ENCODE results near the gene PNISR.

Gene PNISR

DNA sequence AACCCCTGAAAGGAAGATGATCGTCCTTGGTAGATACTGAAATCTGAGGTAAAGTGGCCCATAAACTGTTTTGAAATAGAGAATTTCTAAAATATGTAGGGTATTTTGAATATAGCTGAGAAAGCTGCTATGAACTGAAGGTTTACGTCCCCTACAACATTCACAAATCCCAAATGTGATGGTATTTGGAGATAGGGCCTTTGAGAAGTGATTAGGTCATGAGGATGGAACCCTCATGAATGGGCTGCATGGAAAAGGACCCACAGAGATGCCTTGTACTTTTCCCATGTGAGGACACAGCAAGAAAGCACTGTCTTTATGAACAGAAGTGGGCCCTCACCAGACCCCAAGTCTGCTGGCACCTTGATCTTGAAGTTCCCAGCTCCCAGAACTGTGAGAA is 6.8 kb upstream of the PNISR start:
- no peak overlapping the region for H3K9ac ChIP-seq
- no peak overlapping the region for H3K4me3 ChIP-seq (IDR thresholded peaks at IDR 0.05; ENCODE audit: insufficient read depth, low read depth, low read length)
- no peaks in the 10 kb centered on the region for H3K27me3 ChIP-seq (ENCODE audit: insufficient read depth, low read depth)
- H3K27ac ChIP-seq: no peak overlapping the region
- no peak overlapping the region for H3K4me2 ChIP-seq
- H2AFZ ChIP-seq (ENCODE audit: low read depth): no peak overlapping the region
- H3K4me1 ChIP-seq (ENCODE audit: low read depth, poor library complexity, severe bottlenecking): peaks cover 10% of the 10 kb centered on the region
- TF ChIP-seq, protein P1, sequence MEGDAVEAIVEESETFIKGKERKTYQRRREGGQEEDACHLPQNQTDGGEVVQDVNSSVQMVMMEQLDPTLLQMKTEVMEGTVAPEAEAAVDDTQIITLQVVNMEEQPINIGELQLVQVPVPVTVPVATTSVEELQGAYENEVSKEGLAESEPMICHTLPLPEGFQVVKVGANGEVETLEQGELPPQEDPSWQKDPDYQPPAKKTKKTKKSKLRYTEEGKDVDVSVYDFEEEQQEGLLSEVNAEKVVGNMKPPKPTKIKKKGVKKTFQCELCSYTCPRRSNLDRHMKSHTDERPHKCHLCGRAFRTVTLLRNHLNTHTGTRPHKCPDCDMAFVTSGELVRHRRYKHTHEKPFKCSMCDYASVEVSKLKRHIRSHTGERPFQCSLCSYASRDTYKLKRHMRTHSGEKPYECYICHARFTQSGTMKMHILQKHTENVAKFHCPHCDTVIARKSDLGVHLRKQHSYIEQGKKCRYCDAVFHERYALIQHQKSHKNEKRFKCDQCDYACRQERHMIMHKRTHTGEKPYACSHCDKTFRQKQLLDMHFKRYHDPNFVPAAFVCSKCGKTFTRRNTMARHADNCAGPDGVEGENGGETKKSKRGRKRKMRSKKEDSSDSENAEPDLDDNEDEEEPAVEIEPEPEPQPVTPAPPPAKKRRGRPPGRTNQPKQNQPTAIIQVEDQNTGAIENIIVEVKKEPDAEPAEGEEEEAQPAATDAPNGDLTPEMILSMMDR (conservative IDR thresholded peaks at IDR 0.05; ENCODE audit: low read depth, low read length): no peak
- no peaks in the 10 kb centered on the region for H3K36me3 ChIP-seq (ENCODE audit: insufficient read depth)
- no peaks in the 10 kb centered on the region for H3K79me2 ChIP-seq (ENCODE audit: insufficient read depth, low read depth)
- no peaks in the 10 kb centered on the region for H4K20me1 ChIP-seq (ENCODE audit: insufficient read depth)

DNA sequence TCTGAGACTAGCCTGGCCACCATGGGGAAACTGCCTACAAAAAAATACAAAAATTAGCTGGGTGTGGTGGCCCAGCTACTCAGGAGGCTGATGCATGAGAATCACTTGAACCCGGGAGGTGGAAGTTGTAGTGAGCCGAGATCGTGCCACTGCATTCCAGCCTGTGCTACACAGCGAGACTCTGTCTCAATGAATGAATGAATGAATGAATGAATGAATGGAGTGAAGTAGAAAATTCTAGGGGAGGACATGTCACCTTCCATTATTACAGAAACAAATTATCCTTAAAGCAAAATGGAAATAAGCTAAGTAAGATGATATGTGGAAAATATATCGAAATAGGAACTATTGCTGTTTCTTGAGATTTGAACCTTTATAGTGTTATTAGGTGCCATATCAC is 2.9 kb upstream of the PNISR start:
- H2AFZ ChIP-seq (ENCODE audit: low read depth): no peak overlapping the region
- no peak overlapping the region for H3K4me3 ChIP-seq (IDR thresholded peaks at IDR 0.05; ENCODE audit: insufficient read depth, low read depth, low read length)
- peaks cover 16% of the 10 kb centered on the region for H3K79me2 ChIP-seq (ENCODE audit: insufficient read depth, low read depth)
- no peak overlapping the region for H3K9ac ChIP-seq
- peaks cover 4% of the 10 kb centered on the region; the same call in 1 of the 2 replicates for H4K20me1 ChIP-seq (ENCODE audit: insufficient read depth)
- H3K27me3 ChIP-seq (ENCODE audit: insufficient read depth, low read depth): no peaks in the 10 kb centered on the region
- peaks cover 26% of the 10 kb centered on the region for H3K4me1 ChIP-seq (ENCODE audit: low read depth, poor library complexity, severe bottlenecking)
- no peaks in the 10 kb centered on the region for H3K36me3 ChIP-seq (ENCODE audit: insufficient read depth)
- no peak overlapping the region for H3K4me2 ChIP-seq
- TF ChIP-seq, protein P1 (conservative IDR thresholded peaks at IDR 0.05; ENCODE audit: low read depth, low read length): no peak
- H3K27ac ChIP-seq: no peak overlapping the region

DNA sequence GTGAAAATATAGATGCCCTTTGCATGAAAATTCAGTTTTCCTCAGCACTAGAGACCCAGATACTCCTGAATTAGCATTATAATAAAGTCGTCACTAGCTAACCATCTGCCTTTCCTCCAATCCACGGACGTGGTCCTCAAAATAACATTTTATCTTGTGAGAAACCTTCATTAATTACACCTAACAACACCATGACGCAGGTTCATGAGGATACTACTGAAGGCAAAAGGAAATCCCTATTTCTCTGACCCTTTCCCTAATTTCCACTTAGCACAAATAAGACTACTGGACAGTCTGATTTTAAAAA is 1.3 kb upstream of the PNISR start:
- Histone ChIP-seq H3K4me2 (peak overlapping the region; percentile 71), H3K4me3 (IDR thresholded peaks at IDR 0.05; ENCODE audit: insufficient read depth, low read depth, low read length) (no peak overlapping the region), H4K20me1 (ENCODE audit: insufficient read depth) (peaks cover 4% of the 10 kb centered on the region; the same call in 1 of the 2 replicates), H3K36me3 (ENCODE audit: insufficient read depth) (no peaks in the 10 kb centered on the region), H3K9ac (no peak overlapping the region), H3K27me3 (ENCODE audit: insufficient read depth, low read depth) (no peaks in the 10 kb centered on the region), H2AFZ (ENCODE audit: low read depth) (peak overlapping the region; percentile 75; the same call in 1 of the 2 replicates), H3K27ac (peak overlapping the region; percentile 90; the same call in 1 of the 2 replicates), H3K4me1 (ENCODE audit: low read depth, poor library complexity, severe bottlenecking) (peaks cover 26% of the 10 kb centered on the region), H3K79me2 (ENCODE audit: insufficient read depth, low read depth) (peaks cover 32% of the 10 kb centered on the region)
- TF ChIP-seq, protein P1 (conservative IDR thresholded peaks at IDR 0.05; ENCODE audit: low read depth, low read length): no peak

DNA sequence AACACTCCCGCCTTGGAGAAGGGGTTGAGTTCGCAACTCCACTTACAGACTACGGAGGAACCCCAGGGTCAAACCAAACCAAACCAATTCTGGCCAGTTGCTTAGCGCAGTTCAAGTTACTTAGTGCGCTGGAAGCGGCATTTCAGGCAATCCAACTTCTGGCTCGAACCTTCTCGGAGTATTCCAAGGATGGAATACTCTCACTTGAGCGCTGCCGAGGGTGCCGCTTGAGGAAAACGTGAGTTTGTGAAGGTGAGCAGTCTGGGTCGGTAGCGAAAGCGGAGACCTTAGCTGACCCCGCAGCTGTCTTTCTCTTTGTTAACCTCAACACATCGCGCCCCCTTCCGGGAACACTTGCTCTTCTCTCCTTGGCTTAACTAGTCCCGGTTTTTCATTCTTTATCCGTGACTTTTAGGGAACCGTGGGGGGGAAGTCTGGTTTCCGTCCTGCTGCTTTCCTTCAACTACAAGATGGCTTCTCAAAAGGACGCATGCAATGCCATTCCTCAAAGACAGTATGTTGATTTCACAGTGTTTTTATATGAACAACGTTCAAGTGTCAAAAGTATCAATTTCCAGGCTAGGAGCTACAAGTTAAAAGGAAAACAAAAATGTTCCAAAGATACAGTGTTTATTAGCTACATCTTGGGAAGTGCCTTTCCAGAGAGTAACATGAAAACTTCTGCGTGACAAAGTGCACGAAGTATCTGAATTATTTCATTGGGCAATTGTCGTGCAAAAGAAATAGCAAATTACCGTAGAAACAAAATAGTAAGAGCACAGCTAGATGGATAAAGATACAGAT is 741 bp upstream of the PNISR start:
- Histone ChIP-seq H3K36me3 (ENCODE audit: insufficient read depth) (no peaks in the 10 kb centered on the region), H3K4me3 (IDR thresholded peaks at IDR 0.05; ENCODE audit: insufficient read depth, low read depth, low read length) (no peak overlapping the region), H3K4me2 (peak overlapping the region; percentile 71), H3K27me3 (ENCODE audit: insufficient read depth, low read depth) (no peaks in the 10 kb centered on the region), H3K27ac (peak overlapping the region; percentile 90), H3K4me1 (ENCODE audit: low read depth, poor library complexity, severe bottlenecking) (peaks cover 26% of the 10 kb centered on the region), H4K20me1 (ENCODE audit: insufficient read depth) (peaks cover 4% of the 10 kb centered on the region; the same call in 1 of the 2 replicates), H2AFZ (ENCODE audit: low read depth) (peak overlapping the region; percentile 75), H3K9ac (peak overlapping the region; percentile 80), H3K79me2 (ENCODE audit: insufficient read depth, low read depth) (peaks cover 38% of the 10 kb centered on the region)
- TF ChIP-seq, protein P1 (conservative IDR thresholded peaks at IDR 0.05; ENCODE audit: low read depth, low read length): no peak; the same call in 1 of the 2 replicates
